ENCODE measurements around the gene GPC6. TPM values are rescaled to one million over a fixed set of nuclear protein-coding genes. Genes with fewer than 3 reads are reported as not detected.
A peak's percentile ranks its signal among the peaks of the same experiment; 100 is the strongest.

GPC6 gene
- total and polyA plus RNA-seq, 2 experiments from 2014 or later: 14.4 to 43.3 TPM

DNA sequence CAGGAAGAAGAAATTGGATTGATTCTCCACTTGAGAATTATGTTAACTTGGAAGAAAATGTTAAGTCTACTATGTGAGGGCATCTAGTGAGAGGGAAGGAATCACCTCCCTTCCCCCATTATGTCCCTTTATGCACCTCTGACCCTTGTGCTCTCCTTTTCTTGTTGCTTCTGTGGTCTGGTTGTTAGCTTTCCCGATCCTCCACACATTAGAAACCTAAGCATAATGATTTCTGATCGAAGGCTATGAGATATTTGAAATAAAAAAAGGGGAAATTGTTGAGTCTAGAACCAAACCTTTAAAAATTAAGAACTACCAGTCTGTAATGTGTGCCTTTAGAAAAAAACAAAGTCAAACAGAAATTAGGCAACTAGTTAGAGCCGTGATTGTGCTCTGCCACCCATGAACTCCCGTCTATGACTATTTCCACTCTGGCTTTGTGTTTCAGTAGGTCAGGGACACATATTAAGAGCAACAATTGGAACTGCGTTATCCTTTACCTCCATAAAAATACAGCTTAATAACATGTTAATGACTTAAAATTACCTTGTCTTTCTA is 463 bp upstream of the GPC6 start:
- no peak for TF ChIP-seq CTCF (IDR thresholded peaks at IDR 0.05; ENCODE audit: low read depth, low read length)
- DNase-seq (ENCODE audit: low read depth in 1 of 2, low spot score in 1 of 2): peak in 1 of 2 donors; percentile 12
- Histone ChIP-seq H3K36me3 (no peaks in the 10 kb centered on the region), H3K27ac (peak overlapping the region; percentile 93), H3K4me3 (peak overlapping the region; percentile 84), H3K27me3 (no peaks in the 10 kb centered on the region), H3K9me3 (ENCODE audit: low read depth) (no peaks in the 10 kb centered on the region), H3K4me1 (ENCODE audit: low read depth) (peaks cover 38% of the 10 kb centered on the region)

DNA sequence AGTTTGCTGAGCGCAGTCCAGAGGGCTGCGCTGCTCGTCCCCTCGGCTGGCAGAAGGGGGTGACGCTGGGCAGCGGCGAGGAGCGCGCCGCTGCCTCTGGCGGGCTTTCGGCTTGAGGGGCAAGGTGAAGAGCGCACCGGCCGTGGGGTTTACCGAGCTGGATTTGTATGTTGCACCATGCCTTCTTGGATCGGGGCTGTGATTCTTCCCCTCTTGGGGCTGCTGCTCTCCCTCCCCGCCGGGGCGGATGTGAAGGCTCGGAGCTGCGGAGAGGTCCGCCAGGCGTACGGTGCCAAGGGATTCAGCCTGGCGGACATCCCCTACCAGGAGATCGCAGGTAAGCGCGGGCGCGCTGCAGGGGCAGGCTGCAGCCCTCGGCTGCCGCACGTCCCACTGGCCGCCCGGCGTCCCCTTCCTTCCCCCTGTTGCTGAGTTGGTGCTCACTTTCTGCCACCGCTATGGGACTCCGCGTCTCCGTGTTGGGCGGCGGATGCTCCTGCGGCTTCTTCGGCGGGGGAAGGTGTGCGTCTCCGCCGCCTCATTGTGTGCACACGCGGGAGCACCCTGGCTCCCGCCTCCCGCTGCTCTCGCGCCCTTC is 772 bp downstream of the GPC6 start:
- no peak for TF ChIP-seq CTCF (IDR thresholded peaks at IDR 0.05; ENCODE audit: low read depth, low read length)
- H3K9me3 ChIP-seq (ENCODE audit: low read depth): no peaks in the 10 kb centered on the region
- no peaks in the 10 kb centered on the region for H3K36me3 ChIP-seq
- H3K27me3 ChIP-seq: no peaks in the 10 kb centered on the region
- H3K4me1 ChIP-seq (ENCODE audit: low read depth): peaks cover 38% of the 10 kb centered on the region
- peak; percentile 70 for DNase-seq (ENCODE audit: low read depth in 1 of 2, low spot score in 1 of 2)
- peak overlapping the region; percentile 93 for H3K27ac ChIP-seq
- H3K4me3 ChIP-seq: peak overlapping the region; percentile 84

- Histone ChIP-seq H3K4me1 (ENCODE audit: low read depth) (peaks cover 38% of the 10 kb centered on the region), H3K36me3 (no peaks in the 10 kb centered on the region), H3K27ac (peak overlapping the region; percentile 93), H3K4me3 (peak overlapping the region; percentile 84), H3K9me3 (ENCODE audit: low read depth) (no peaks in the 10 kb centered on the region), H3K27me3 (no peaks in the 10 kb centered on the region)
- DNase-seq (ENCODE audit: low read depth in 1 of 2, low spot score in 1 of 2): peak; percentile 92 to 93
- peak; percentile 62 for TF ChIP-seq CTCF (IDR thresholded peaks at IDR 0.05; ENCODE audit: low read depth, low read length)
These were observed 1.5 kb downstream of the GPC6 start for GRCh38 chr13:93227878-93228642.

GRCh38 chr13:93228643-93228937 is 2.0 kb downstream of the GPC6 start:
- Histone ChIP-seq H3K9me3 (ENCODE audit: low read depth) (no peaks in the 10 kb centered on the region), H3K27me3 (no peaks in the 10 kb centered on the region), H3K4me1 (ENCODE audit: low read depth) (peaks cover 38% of the 10 kb centered on the region), H3K36me3 (no peaks in the 10 kb centered on the region), H3K4me3 (peak overlapping the region; percentile 84), H3K27ac (peak overlapping the region; percentile 93)
- no peak for TF ChIP-seq CTCF (IDR thresholded peaks at IDR 0.05; ENCODE audit: low read depth, low read length)
- no peak for DNase-seq (ENCODE audit: low read depth in 1 of 2, low spot score in 1 of 2)

DNA sequence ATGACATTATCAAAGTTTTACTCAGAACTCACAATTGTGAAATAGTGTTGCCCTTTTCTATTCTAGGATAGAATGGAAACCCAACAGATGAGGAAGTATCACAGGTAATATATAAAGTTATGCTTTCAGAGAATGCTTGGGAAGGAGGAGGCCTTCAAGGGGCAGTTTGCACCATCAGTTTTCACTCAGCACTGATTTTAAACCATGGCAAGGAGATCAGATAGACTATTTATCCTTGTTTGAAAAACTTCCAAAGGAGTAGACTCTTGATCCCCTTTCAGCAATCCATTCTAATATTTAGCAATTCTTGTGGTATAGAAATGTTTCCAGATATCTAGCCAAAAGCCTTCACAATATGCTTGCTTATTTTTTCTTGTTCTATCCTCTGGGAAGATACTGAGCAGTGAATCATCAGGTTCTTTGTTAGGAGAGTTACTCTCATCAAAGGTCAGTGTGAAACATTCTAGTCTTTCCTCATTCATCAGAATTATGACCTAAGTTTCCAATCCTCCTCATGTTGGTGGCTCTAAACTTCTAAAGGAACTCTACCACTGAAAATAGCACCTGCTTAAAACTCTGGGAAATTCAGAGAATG is 3.8 kb downstream of the GPC6 start:
- H3K27ac ChIP-seq: peak overlapping the region; percentile 25
- no peak for TF ChIP-seq CTCF (IDR thresholded peaks at IDR 0.05; ENCODE audit: low read depth, low read length)
- H3K4me3 ChIP-seq: peak overlapping the region; percentile 84

More for the DNA sequence above, 3.8 kb downstream of the GPC6 start:
- Histone ChIP-seq H3K4me1 (ENCODE audit: low read depth) (peaks cover 30% of the 10 kb centered on the region), H3K9me3 (ENCODE audit: low read depth) (no peaks in the 10 kb centered on the region), H3K36me3 (no peaks in the 10 kb centered on the region), H3K27me3 (no peaks in the 10 kb centered on the region)
- DNase-seq (ENCODE audit: low read depth in 1 of 2, low spot score in 1 of 2): peak in 1 of 2 donors; percentile 88
